ENCODE results near the gene LILRB3.
"Not testable (repeated sequence)": the region's sequence is repeated elsewhere in the genome, so short reads cannot be mapped to it uniquely, and the experiment has no call there.

GRCh38 chr19:54224619-54225018, 1.8 kb upstream of the LILRB3 start:
- TF ChIP-seq EZH2 (IDR thresholded peaks at IDR 0.05); POLR2AphosphoS5 (IDR thresholded peaks at IDR 0.05; ENCODE audit: borderline replicate concordance, low read depth, low read length); FOXP2 (optimal IDR thresholded peaks at IDR 0.05; ENCODE audit: control extremely low read depth, extremely low read length, insufficient read depth): not testable (repeated sequence)
